NCI-H1694 (cell line): ENCODE data around the gene ALOX12B.
A peak's percentile ranks its signal among the peaks of the same experiment; 100 is the strongest.
"Not testable (repeated sequence)": the region's sequence is repeated elsewhere in the genome, so short reads cannot be mapped to it uniquely, and the experiment has no call there.

Experiments used
- DNase-seq: peaks from one replicate; lab custom pipeline; 2025; lab: John Stamatoyannopoulos, UW

Gene ALOX12B

GRCh38 chr17:8044819-8045810 is 42.4 kb downstream of the ALOX12B start:
- DNase-seq = no peak

DNA sequence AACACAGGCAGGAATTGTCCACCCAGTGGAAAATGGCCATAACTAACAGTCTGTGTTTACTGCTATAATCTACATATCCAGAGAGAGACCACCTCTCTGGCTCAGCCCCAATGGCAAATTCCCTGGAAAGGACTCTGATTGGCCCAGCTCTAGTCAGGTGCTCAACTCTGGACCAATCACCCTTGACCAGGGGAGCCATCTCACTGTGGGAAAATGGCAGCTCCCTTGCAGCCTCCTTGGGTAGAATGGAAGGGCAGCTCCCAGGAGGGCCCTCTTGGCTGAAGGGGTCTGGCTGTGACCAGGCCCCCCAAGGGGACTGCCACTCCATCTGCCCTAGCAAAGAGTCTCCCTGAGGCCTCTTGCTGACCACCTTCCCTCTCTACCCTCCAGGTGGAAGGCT is 45.5 kb downstream of the ALOX12B start:
- no peak for DNase-seq

DNA sequence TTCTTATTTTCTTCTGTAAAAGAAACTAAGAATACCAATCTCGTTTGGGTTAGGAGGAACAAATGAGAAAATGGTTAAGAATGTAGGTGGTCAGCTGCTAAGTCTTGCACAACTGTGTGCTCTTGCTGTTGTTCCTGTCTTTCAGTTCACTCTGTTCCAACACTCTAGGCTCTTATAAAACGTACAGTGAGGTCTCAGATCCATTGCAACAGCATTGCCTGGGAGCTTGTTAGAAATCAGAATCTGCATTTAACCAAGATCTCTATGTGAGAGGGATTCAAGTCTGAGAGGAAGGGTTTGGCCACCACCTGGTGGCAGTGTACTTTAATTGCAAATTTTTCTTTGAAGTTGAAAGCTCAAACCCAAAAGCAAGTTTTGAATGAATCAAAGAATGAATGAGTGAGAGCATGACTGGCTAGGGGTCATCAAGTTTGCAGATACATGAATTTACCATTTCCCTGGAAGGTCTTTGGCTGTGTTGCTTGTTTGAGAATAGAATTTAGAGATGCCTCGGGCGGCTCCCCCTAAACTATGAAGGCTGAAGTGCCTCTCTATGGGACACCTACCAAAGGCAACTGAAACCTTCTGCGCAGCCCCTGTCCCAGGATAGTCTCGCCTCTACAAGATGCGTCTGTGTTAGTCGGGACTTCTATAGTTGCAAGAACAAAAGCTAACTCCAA is 46.1 kb downstream of the ALOX12B start:
- DNase-seq = peak; percentile 66

GRCh38 chr17:8039611-8040168 is 47.8 kb downstream of the ALOX12B start:
- no peak for DNase-seq

DNA sequence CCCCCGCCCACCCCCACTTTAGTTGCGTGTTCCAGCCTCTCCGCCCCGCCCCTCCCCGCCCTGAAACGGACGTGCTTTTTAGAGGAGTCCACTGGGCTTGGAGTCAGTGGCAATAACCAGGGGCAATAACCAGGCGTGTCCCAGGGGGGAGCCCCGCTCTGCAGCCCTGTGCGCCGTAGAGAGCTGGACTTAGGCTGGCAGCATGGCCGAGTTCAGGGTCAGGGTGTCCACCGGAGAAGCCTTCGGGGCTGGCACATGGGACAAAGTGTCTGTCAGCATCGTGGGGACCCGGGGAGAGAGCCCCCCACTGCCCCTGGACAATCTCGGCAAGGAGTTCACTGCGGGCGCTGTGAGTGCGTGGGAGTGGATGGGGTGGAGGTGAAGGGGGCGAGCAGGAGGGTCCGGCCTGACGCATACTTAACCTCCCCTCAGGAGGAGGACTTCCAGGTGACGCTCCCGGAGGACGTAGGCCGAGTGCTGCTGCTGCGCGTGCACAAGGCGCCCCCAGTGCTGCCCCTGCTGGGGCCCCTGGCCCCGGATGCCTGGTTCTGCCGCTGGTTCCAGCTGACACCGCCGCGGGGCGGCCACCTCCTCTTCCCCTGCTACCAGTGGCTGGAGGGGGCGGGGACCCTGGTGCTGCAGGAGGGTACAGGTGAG is 48.4 kb downstream of the ALOX12B start, which contains the start of gene ALOX15B:
Gene ALOX15B, plus strand, starts transcription at position 106 of the 657 bp plus-strand sequence. Its CDS starts 97 bp downstream, at position 203.
- DNase-seq = no peak

- DNase-seq = no peak
These were observed 55.1 kb downstream of the ALOX12B start for GRCh38 chr17:8032442-8032841.

- no peak for DNase-seq
These were observed 55.6 kb downstream of the ALOX12B start for GRCh38 chr17:8031950-8032349.

GRCh38 chr17:8031261-8031661 is 56.3 kb downstream of the ALOX12B start:
- no peak for DNase-seq

DNA sequence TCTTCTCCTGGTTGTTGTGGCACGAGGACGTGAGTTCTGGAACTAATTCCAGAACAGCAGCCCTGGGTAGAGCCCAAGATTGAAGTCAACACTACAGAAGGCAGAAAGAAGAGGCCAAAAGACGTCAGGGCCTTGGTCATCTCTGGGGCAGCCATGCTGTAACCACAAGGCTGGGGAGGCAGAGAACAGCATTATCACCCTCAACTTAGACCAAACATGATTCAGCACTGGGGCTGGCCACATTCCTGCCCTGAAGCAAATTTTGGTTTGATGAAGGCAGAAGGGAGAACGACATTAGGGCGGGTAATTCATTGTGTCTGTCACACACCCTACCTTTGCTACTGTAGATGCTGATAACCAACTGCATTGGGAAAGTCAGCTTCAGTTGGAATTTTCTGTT is 58.4 kb downstream of the ALOX12B start:
- no peak for DNase-seq

- DNase-seq = no peak
These were observed 62.2 kb downstream of the ALOX12B start for GRCh38 chr17:8025176-8025911.

- DNase-seq = not testable (repeated sequence)
These were observed 63.4 kb downstream of the ALOX12B start for GRCh38 chr17:8024161-8024560.
